Measurements from ENCODE around the gene MND1. TPM values are rescaled to one million over a fixed set of nuclear protein-coding genes. Genes with fewer than 3 reads are reported as not detected.

Gene MND1
- total and polyA plus RNA-seq, 10 donors, result 0.76 to 10.9 (median 2.3) TPM

DNA sequence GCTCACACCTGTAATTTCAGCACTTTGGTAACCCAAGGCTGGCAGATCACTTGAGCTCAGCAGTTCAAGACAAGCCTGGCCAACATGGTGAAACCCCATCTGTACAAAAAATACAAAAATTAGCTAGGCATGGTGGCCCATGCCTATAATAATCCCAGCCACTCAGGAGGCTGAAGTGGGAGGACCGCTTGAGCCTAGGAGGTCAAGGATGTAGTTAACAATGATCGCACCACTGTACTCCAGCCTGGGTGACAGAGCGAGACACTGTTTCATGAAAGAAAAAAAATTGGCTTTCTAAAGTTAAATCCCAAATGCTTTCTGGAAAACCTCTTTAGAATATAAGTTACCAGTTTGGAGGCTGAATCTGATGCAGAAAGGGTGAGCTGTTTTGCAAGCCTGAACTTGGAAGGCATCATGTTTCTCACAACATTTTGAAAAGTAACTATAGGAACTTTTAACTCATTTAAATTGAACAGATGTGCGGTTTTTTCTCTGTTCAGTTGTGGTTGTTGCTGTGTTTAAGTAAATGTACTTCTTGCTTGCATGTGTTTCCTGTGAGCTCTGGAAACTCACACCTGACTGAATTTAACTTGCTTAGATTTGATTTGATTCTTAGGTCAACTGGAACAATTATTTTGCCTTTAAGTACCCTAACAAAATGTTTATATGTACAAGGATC is 81.9 kb downstream of the MND1 start:
- peak overlapping the region in 1 of 8 donors; percentile 27 for H3K4me3 ChIP-seq
- intact Hi-C loops (cut with DNase I; ENCODE audit: low total_unique reads), result no loop called here
- H3K27me3 ChIP-seq (replicated peaks in 1 of 7), result no peaks in the 10 kb centered on the region
- peaks cover 12 to 68% (median 39%) of the 10 kb centered on the region in 6 donors for H3K4me1 ChIP-seq
- H3K36me3 ChIP-seq, result no peaks in the 10 kb centered on the region
- H3K27ac ChIP-seq, result peak overlapping the region; percentile 15 to 81 (median 62)
- 40 to 70% (median 59%) methylated on average over 4 of the region's 4 CpGs for WGBS, 5 donors
- no peaks in the 10 kb centered on the region for H3K9me3 ChIP-seq
- no peak for DNase-seq
- TF ChIP-seq, protein P1, sequence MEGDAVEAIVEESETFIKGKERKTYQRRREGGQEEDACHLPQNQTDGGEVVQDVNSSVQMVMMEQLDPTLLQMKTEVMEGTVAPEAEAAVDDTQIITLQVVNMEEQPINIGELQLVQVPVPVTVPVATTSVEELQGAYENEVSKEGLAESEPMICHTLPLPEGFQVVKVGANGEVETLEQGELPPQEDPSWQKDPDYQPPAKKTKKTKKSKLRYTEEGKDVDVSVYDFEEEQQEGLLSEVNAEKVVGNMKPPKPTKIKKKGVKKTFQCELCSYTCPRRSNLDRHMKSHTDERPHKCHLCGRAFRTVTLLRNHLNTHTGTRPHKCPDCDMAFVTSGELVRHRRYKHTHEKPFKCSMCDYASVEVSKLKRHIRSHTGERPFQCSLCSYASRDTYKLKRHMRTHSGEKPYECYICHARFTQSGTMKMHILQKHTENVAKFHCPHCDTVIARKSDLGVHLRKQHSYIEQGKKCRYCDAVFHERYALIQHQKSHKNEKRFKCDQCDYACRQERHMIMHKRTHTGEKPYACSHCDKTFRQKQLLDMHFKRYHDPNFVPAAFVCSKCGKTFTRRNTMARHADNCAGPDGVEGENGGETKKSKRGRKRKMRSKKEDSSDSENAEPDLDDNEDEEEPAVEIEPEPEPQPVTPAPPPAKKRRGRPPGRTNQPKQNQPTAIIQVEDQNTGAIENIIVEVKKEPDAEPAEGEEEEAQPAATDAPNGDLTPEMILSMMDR (IDR thresholded peaks at IDR 0.05 in 8 of 11, conservative IDR thresholded peaks at IDR 0.05 in 3 of 11), result no peak
- TF ChIP-seq POLR2AphosphoS5 (IDR thresholded peaks at IDR 0.05) (no peak), POLR2A (IDR thresholded peaks at IDR 0.05) (no peak)

DNA sequence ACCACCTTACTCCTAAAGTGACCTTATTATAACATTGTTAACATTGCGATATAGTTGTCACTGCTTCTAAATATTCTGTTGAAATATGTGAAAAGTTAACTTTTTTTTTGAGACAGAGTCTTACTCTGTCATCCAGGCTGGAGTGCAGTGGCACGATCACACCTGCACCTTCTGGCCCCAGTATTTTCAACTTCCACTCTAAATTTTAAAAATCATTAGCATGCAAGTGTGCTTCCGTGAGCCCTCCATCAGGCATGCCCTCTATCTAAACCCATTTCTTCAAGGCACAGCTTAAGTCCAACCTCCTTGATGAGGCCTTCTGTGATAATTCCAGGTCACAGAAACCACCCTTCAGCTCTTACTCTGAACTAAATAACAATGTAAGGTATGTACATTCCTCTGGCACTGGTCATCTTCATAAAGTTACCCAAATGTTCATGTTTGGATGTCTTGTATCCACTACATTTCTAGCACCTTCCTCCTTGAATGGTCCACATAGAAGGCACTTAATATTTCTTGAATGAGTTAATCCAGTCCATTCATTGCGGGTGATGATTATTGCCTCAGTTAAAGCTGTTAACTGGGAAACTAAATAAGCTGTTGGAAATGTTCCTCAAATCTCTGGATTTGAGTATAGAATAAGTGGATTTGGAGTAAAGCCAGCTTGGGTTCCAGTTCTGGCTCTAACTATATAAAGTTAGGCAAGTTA is 83.0 kb downstream of the MND1 start:
- WGBS, 5 donors, result 77 to 86% (median 84%) methylated on average over 4 of the region's 4 CpGs
- TF ChIP-seq, protein P1 (IDR thresholded peaks at IDR 0.05 in 8 of 11, conservative IDR thresholded peaks at IDR 0.05 in 3 of 11), result no peak
- no peak for TF ChIP-seq POLR2A (IDR thresholded peaks at IDR 0.05)
- TF ChIP-seq POLR2AphosphoS5 (IDR thresholded peaks at IDR 0.05), result no peak
- intact Hi-C loops (cut with DNase I; ENCODE audit: low total_unique reads), result no loop called here
- Histone ChIP-seq H3K36me3 (no peaks in the 10 kb centered on the region), H3K4me1 (peaks cover 14 to 73% (median 42%) of the 10 kb centered on the region in 6 donors), H3K27ac (peak overlapping the region; percentile 28 to 81 (median 66)), H3K9me3 (no peaks in the 10 kb centered on the region), H3K27me3 (replicated peaks in 1 of 7) (no peaks in the 10 kb centered on the region), H3K4me3 (no peak overlapping the region)
- DNase-seq, result no peak

DNA sequence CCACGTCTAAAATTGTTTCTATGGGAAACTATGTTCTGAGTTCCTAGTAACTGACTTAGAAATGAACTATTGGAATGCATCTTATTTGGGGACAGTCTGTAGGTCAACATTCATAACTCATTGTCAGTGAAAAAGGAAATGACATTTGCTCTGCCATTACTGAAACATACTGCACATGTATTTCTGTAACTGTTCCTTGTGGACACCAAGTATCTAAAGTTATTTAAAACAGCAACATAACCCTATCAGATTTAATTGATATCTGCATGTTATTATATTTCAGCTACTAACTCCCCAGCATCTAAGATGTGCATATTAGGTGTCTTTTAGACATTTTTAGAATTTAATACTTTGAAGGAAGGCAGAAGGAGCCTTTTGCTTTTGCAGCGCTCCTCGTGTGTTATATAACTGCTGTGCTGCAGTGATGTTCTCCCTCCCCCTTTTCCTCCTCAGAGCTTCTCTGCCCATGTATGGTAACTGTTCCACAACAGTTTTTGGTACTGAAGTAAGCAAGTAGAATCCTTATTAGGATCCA is 84.5 kb downstream of the MND1 start:
- Histone ChIP-seq H3K9me3 (no peaks in the 10 kb centered on the region), H3K4me1 (peaks cover 29 to 88% (median 56%) of the 10 kb centered on the region in 6 donors), H3K4me3 (no peak overlapping the region), H3K27me3 (replicated peaks in 1 of 7) (no peaks in the 10 kb centered on the region), H3K36me3 (no peaks in the 10 kb centered on the region), H3K27ac (peak overlapping the region in 7 of 8 donors; percentile 10 to 81 (median 68))
- DNase-seq, result no peak
- 52 to 60% (median 53%) methylated on average over 3 of the region's 3 CpGs for WGBS, 5 donors
- TF ChIP-seq POLR2A (IDR thresholded peaks at IDR 0.05) (no peak), POLR2AphosphoS5 (IDR thresholded peaks at IDR 0.05) (no peak)
- TF ChIP-seq, protein P1 (IDR thresholded peaks at IDR 0.05 in 8 of 11, conservative IDR thresholded peaks at IDR 0.05 in 3 of 11), result no peak
- intact Hi-C loops (cut with DNase I; ENCODE audit: low total_unique reads), result no loop called here
